OCI-M1 (cell line): Measurements from ENCODE around the gene SHISA5.
A peak's percentile ranks its signal among the peaks of the same experiment; 100 is the strongest.

ENCODE experiments used
- DNase-seq: peaks from one replicate; lab custom pipeline; 2025; lab: John Stamatoyannopoulos, UW

SHISA5 gene

GRCh38 chr3:48459773-48460516 lies 44.0 kb downstream of the SHISA5 start:
- DNase-seq = no peak

DNA sequence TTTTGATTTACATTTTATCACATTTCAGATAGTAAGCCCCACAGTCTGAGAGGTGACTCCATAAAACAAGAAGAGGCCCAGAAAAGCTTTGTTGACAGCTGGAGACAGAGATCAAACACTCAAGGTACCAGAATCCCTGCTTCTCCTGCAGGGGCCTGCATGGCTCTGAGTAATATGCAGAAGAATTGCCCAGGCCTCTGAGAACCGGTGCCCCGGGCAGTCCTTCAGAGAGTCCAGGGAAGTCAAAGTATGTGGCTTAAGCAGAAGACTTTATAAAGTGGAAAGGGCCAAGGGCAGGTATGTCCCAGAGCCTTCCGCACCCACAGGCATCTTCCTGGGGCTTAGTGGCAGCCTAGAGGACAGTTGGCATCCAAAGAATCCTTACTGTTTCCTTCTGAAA lies 44.6 kb downstream of the SHISA5 start:
- no peak for DNase-seq

GRCh38 chr3:48456456-48456855 lies 47.5 kb downstream of the SHISA5 start:
- no peak for DNase-seq

GRCh38 chr3:48451270-48451669 lies 52.7 kb downstream of the SHISA5 start:
- no peak for DNase-seq

GRCh38 chr3:48446425-48447193 lies 57.4 kb downstream of the SHISA5 start, which contains the start of gene ATRIP:
TSS of gene ATRIP (plus strand) at chr3:48446737. CDS start at chr3:48446846, 109 bp downstream.
- peak; percentile 94 for DNase-seq

GRCh38 chr3:48446043-48446424 lies 57.9 kb downstream of the SHISA5 start:
- DNase-seq = no peak

GRCh38 chr3:48445277-48445882 lies 58.6 kb downstream of the SHISA5 start:
- DNase-seq = no peak

GRCh38 chr3:48441940-48442339 lies 62.0 kb downstream of the SHISA5 start:
- DNase-seq = no peak

DNA sequence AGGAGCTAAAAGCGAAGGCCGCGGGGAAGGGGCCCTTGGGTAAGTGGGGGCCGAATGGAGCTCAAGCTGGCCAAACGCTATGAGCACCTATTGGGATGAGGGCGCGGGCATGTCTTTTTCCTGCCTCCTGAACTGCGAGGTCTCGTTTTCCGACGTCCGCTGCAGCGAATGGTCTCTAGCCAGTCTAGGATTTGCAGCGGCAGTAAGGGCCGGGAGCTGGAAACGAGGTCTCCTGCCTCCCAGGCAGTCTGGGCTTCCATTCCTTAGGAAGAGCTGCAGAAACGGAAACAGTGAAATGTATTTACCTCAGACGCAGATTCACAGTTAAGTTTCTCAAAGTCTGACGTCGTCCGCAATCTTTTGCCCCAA lies 63.4 kb downstream of the SHISA5 start:
- DNase-seq = peak; percentile 41

DNA sequence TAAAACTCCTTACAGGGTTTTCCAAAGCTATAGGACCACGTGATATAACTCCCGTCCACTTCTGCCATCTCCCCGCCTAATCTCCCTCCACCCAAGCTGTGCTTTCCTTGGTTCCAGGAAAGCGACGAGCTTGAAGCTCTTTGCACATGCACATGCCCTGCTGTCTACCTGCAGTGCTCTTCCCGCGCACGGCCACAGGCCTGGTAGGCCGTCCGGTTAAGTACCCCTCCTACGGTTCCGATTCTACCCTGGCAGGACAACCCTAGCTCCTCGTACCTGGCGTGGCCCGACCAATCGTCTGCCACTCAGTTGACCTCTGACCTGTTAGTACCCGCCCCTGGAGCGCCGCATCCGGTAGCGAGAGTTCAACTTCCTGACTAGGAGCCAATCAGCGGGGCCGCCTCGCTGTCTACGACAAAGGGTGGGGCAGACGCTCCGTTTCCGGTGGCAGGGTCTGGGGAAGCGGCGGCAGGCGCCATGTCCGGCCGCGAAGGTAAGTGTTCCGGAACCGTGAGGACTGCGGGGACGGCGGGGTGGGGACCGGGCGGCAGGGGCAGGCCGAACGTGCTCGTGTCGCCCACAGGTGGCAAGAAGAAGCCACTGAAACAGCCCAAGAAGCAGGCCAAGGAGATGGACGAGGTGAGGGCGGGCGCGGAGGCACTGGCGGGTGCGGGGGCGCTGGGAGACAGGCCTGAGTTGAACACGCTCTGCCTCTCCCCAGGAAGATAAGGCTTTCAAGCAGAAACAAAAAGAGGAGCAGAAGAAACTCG lies 64.0 kb downstream of the SHISA5 start, which contains the start of the genes CCDC51 and TMA7:
Gene CCDC51, minus strand, starts transcription at position 300 of the 770 bp plus-strand sequence. CDS start 4,991 bp downstream, outside the sequence.
Gene TMA7, plus strand, starts transcription at position 438 of the 770 bp plus-strand sequence. Its CDS starts 40 bp downstream, at position 478.
- DNase-seq = peak; percentile 99

GRCh38 chr3:48437812-48438211 lies 66.2 kb downstream of the SHISA5 start:
- DNase-seq = no peak

- DNase-seq = no peak
Measured at GRCh38 chr3:48436855-48437254, 67.1 kb downstream of the SHISA5 start.

- DNase-seq = no peak
Measured at GRCh38 chr3:48436477-48436787, 67.5 kb downstream of the SHISA5 start.

DNA sequence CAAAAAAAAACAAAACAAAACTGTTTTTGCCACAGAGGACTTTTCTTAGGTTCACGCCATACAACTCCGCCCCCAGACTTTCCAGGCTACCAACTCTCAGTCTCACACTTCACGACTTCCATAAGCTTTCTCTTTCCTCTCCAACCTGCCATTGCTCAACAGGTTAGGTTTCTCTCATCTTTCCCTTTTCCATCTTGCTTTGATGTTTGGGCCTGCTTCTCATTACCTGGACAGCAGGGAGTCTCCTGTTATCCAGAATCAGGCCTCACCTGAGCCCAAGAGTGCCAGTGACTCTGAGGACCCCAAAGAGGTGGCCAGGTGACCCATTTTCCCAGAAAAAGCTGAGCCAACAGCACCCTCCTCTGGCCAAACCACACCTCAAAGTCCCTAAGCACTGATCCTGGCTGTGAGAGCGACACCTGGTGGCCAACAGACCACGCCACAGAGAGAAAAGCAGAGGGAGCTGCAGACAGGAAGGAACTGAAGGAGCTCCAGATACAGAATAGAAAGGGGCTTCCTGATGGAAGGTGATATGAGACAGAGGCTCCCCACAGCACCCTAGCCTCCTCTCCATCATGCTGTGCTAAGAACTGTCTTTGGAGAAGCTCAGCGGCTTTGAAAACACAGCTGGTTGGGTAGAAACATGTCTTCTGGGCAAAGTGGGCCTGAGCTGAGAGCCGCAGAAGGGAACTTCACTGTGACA lies 68.0 kb downstream of the SHISA5 start:
- DNase-seq = peak; percentile 90

- DNase-seq = no peak
Measured at GRCh38 chr3:48435223-48435595, 68.8 kb downstream of the SHISA5 start.

- no peak for DNase-seq
Measured at GRCh38 chr3:48434591-48435222, 69.3 kb downstream of the SHISA5 start.

DNA sequence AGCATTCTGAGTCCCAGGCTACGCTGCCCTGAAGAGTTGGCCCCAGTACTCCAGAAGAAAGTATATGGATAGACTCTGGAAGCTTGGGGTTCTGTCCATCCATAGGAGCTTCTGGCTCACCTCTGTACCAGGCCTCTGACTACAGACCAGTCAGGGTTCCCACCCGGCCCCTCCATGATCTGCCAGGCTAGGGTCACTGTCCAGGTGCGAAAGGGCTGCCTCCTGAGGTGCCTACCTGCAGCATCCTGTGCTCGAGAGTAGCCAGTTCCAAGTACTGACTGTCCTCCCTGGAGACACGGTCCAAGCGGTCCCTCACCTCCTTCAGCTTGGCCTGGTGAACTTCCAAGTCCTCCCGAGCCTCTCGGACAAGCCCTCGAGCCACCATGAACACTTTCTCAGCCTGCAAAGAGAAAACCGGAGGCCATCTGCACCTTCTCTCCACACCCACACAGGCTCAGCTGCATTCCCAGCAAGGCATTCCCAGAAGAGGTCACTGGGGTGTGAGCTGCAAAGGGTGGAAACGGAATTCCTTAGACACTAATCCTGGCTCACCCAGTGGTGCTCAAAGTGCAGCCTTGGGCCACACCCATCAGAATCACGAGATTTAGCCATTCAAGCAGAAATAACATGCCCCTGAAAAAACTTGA lies 70.4 kb downstream of the SHISA5 start:
- no peak for DNase-seq

DNA sequence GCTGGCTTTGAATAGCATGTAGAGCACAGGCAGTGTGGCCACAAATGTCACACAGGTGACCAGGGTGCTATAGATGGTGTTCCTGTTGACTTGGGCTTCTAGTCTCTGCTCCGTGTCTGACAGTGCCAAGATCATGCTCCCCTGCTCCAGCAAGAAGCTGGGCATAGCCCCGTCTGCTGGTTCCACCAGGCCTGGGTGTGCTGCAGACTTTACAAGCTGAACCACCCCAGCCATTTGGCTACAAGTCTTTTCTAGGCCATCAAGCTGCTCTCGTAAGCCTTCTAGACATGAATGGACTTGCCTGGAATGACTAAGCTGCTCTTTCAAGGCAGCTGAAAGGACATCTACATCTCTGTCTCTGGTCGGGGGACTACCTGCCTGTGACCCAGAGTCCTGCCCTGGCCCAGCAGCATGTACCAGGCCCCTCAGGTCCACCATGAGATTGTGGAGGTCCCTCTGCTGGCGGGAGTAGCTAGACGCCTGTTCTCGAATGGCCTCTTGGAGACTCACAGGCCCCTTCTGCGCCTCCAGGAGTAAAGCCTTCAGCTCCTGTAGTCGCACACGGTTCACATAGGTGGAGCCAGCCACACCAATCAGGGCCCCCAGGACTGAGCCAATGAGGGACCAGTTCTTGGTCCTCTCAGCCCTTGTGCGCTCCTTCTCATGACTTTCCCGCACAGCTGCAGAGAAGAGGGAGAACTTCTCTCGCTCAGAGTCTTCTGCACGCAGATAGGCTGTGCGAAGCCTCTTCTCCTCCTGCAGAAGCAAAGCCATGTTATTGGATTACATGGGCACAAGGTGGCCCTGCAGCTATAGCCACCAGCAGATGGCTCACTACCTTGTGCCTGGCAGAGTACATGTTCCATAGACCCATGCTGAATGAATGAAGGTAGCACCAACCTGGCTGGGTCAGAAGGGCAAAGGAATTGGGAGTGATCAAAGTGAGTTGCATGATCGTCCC lies 71.3 kb downstream of the SHISA5 start:
- no peak for DNase-seq
